HCT116 (cell line): Measurements from ENCODE around the gene CFAP46.

Experiments
- ATF3 ChIP-seq: IDR thresholded peaks from 2 replicates; pipeline ENCODE4 v1.6.1; 2012
- CTCF ChIP-seq, 3 experiments: fragments of 200-600 bp in 1 of 3; sonication (generic) in 1 of 3; IDR thresholded peaks in 2 of 3; conservative IDR thresholded peaks in 1 of 3; 2 replicates each; pipeline ENCODE4 v1.5.1; 2012 to 2017; ENCODE audit warnings: low read depth in 2 of 3, low read length in 2 of 3, antibody characterized with exemption in 1 of 3, borderline replicate concordance in 1 of 3, control low read depth in 1 of 3, mild to moderate bottlenecking in 1 of 3, mixed read lengths in 1 of 3, mixed run types in 1 of 3, moderate library complexity in 1 of 3; ENCODE audit not compliant: insufficient read depth in 1 of 3
- EGR1 ChIP-seq: IDR thresholded peaks from 2 replicates; pipeline ENCODE4 v1.6.1; 2012; ENCODE audit warnings: low read depth
- EZH2 ChIP-seq: fragments of 200-600 bp; sonication (generic); IDR thresholded peaks from 2 replicates; pipeline ENCODE4 v1.6.1; 2017; ENCODE audit warnings: antibody characterized with exemption, mixed run types
- JUND ChIP-seq: IDR thresholded peaks from 2 replicates; pipeline ENCODE4 v1.6.1; 2012
- POLR2A ChIP-seq: IDR thresholded peaks from 2 replicates; pipeline ENCODE4 v1.7.0; 2011; ENCODE audit warnings: borderline replicate concordance; ENCODE audit not compliant: insufficient read depth, insufficient read length; ENCODE audit errors: extremely low read depth
- TCF7L2 ChIP-seq: IDR thresholded peaks from 2 replicates; pipeline ENCODE4 v1.7.0; 2011; ENCODE audit warnings: borderline replicate concordance, inconsistent platforms; ENCODE audit not compliant: insufficient read depth, insufficient read length; ENCODE audit errors: extremely low read depth
- TF ChIP-seq, protein P1 (sequence below): IDR thresholded peaks from 2 replicates; pipeline ENCODE4 v1.6.1; 2011; ENCODE audit warnings: mild to moderate bottlenecking, low read length, moderate library complexity; ENCODE audit not compliant: insufficient replicate concordance; ENCODE audit errors: extremely low read depth
- TF ChIP-seq, protein P2 (sequence below): IDR thresholded peaks from 2 replicates; pipeline ENCODE4 v1.6.1; 2012; ENCODE audit warnings: low read depth

GRCh38 chr10:132847856-132848255 is 94.5 kb downstream of the CFAP46 start:
- TF ChIP-seq CTCF (IDR thresholded peaks at IDR 0.05 in 2 of 3, conservative IDR thresholded peaks at IDR 0.05 in 1 of 3; ENCODE audit: borderline replicate concordance in 1 of 3, insufficient read depth in 1 of 3, low read depth in 2 of 3, low read length in 2 of 3) (no peak), JUND (no peak), POLR2A (no peak), EZH2 (no peak), EGR1 (no peak), TCF7L2 (no peak), ATF3 (no peak)
- TF ChIP-seq, protein P1, sequence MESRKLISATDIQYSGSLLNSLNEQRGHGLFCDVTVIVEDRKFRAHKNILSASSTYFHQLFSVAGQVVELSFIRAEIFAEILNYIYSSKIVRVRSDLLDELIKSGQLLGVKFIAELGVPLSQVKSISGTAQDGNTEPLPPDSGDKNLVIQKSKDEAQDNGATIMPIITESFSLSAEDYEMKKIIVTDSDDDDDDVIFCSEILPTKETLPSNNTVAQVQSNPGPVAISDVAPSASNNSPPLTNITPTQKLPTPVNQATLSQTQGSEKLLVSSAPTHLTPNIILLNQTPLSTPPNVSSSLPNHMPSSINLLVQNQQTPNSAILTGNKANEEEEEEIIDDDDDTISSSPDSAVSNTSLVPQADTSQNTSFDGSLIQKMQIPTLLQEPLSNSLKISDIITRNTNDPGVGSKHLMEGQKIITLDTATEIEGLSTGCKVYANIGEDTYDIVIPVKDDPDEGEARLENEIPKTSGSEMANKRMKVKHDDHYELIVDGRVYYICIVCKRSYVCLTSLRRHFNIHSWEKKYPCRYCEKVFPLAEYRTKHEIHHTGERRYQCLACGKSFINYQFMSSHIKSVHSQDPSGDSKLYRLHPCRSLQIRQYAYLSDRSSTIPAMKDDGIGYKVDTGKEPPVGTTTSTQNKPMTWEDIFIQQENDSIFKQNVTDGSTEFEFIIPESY = no peak
- TF ChIP-seq, protein P2, sequence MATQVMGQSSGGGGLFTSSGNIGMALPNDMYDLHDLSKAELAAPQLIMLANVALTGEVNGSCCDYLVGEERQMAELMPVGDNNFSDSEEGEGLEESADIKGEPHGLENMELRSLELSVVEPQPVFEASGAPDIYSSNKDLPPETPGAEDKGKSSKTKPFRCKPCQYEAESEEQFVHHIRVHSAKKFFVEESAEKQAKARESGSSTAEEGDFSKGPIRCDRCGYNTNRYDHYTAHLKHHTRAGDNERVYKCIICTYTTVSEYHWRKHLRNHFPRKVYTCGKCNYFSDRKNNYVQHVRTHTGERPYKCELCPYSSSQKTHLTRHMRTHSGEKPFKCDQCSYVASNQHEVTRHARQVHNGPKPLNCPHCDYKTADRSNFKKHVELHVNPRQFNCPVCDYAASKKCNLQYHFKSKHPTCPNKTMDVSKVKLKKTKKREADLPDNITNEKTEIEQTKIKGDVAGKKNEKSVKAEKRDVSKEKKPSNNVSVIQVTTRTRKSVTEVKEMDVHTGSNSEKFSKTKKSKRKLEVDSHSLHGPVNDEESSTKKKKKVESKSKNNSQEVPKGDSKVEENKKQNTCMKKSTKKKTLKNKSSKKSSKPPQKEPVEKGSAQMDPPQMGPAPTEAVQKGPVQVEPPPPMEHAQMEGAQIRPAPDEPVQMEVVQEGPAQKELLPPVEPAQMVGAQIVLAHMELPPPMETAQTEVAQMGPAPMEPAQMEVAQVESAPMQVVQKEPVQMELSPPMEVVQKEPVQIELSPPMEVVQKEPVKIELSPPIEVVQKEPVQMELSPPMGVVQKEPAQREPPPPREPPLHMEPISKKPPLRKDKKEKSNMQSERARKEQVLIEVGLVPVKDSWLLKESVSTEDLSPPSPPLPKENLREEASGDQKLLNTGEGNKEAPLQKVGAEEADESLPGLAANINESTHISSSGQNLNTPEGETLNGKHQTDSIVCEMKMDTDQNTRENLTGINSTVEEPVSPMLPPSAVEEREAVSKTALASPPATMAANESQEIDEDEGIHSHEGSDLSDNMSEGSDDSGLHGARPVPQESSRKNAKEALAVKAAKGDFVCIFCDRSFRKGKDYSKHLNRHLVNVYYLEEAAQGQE = no peak
